ENCODE results near the gene CMSS1. TPM values are rescaled to one million over a fixed set of nuclear protein-coding genes. Genes with fewer than 3 reads are reported as not detected.

Gene CMSS1
- total RNA-seq, 5 donors from 2014 or later (not counting 1 experiment from before 2014, with no cell fraction given): 16.2 to 22.0 (median 18.3) TPM

DNA sequence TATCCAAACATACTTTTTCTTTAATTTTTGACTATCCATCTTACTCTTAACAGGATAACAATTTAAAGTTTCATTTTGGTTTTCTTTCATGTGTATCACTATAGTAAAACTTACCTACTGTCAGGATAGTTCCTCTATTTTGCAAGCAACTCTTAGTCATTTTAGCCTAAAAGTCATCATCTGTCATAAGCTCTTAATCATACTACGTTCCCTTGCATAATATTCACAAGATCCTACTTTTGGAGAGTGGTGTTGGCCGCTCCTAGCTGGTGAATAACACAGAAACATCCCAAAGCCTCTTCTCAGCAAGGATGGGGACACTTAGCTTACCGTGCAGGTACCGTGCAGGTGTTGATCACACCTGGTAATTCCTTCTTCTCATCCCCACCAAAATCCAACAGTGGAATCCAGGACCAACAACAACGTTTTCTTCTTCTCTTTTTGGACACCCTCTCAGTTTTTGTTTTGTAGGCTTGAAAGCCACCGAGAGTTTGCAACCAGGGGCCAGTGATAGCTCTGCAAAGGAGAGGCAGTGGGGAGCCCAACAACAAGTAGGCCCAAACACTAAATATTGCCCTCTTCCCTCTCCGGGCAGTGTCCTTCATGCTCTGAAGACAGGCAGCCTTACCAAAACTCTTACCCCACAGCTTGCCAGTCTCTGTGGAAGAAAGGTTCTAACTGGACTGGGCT lies 296.2 kb downstream of the CMSS1 start:
- no peak for DNase-seq
- ChIA-PET CTCF (interaction anchor here in 1 of 2 donors (0.6 kb wide), 2 partner anchors 268 to 275 kb away, joined by 3 read pairs; no protein-coding TSS in a partner anchor), POLR2A (no interaction called here)
- Mint-ChIP-seq H3K4me1 (no peaks in the 10 kb centered on the region), H3K27me3 (no peaks in the 10 kb centered on the region), H3K4me3 (no peak overlapping the region), H3K27ac (no peak overlapping the region), H3K36me3 (peaks cover 20% of the 10 kb centered on the region), H3K9me3 (no peaks in the 10 kb centered on the region)
- no peak overlapping the region for H3K4me3 ChIP-seq (ENCODE audit: control insufficient read depth in 1 of 2, extremely low read depth in 1 of 2, low read length in 1 of 2)
- H3K9me3 ChIP-seq: no peaks in the 10 kb centered on the region
- no peaks in the 10 kb centered on the region for H3K4me1 ChIP-seq (ENCODE audit: control insufficient read depth in 1 of 2, extremely low read depth in 1 of 2, insufficient read depth in 2 of 2, low read length in 2 of 2)
- 85% methylated on average over 7 of the region's 7 CpGs for WGBS (ENCODE audit: insufficient coverage)
- no peaks in the 10 kb centered on the region for H3K27me3 ChIP-seq (replicated peaks in 1 of 2; ENCODE audit: control insufficient read depth in 2 of 2, extremely low read depth in 1 of 2, insufficient read depth in 2 of 2, low read length in 1 of 2)
- no peak overlapping the region for H3K27ac ChIP-seq (ENCODE audit: low read length)
- no peaks in the 10 kb centered on the region for H3K36me3 ChIP-seq (ENCODE audit: control insufficient read depth in 2 of 2, extremely low read depth in 1 of 2, insufficient read depth in 1 of 2, low read length in 1 of 2)
- ATAC-seq (replicated peaks in 1 of 4): no peak

DNA sequence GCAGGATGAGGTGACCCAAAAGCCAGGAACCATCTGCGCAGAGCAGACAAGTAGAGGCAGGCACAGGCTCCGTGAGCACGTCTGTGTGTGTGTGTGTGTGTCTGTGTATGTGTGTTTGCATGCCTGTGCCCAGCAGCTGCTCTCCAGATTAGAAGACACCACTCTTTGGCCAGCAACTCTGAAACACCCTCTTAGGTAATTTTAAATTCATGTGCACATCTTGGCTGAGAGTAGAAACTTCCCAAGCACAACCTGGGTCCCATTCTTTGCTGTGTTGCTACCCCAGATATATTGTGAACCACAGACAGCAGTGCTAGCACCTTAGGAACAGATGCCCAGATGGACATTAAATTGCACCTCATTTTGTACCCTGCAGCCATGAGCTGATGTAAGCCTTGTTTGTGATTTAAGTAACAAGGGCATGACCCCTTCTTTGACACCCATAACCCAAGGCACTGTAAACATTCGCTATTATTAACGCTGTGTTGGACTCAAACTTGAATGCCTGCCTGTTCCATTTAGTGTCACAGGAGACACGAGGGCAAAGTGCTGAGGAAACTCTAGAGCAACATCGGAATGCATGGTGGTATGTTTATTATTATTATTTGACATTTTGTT lies 296.9 kb downstream of the CMSS1 start, which contains the start of gene FILIP1L:
Gene FILIP1L (minus strand): TSS at position 89 of the 618 bp plus-strand sequence.
- Mint-ChIP-seq H3K36me3 (peaks cover 20% of the 10 kb centered on the region), H3K4me3 (no peak within 1 kb of the TSS), H3K27ac (no peak within 1 kb of the TSS), H3K4me1 (no peaks in the 10 kb centered on the region), H3K27me3 (no peaks in the 10 kb centered on the region), H3K9me3 (no peaks in the 10 kb centered on the region)
- Histone ChIP-seq H3K27me3 (replicated peaks in 1 of 2; ENCODE audit: control insufficient read depth in 2 of 2, extremely low read depth in 1 of 2, insufficient read depth in 2 of 2, low read length in 1 of 2) (no peaks in the 10 kb centered on the region), H3K4me3 (ENCODE audit: control insufficient read depth in 1 of 2, extremely low read depth in 1 of 2, low read length in 1 of 2) (no peak within 1 kb of the TSS), H3K27ac (ENCODE audit: low read length) (no peak within 1 kb of the TSS), H3K4me1 (ENCODE audit: control insufficient read depth in 1 of 2, extremely low read depth in 1 of 2, insufficient read depth in 2 of 2, low read length in 2 of 2) (no peaks in the 10 kb centered on the region), H3K9me3 (no peaks in the 10 kb centered on the region), H3K36me3 (ENCODE audit: control insufficient read depth in 2 of 2, extremely low read depth in 1 of 2, insufficient read depth in 1 of 2, low read length in 1 of 2) (no peaks in the 10 kb centered on the region)
- ATAC-seq (replicated peaks in 1 of 4): no peak
- DNase-seq: no peak
- ChIA-PET CTCF (no interaction called here), POLR2A (no interaction called here)
- 94% methylated on average over 3 of the region's 7 CpGs for WGBS (ENCODE audit: insufficient coverage)

DNA sequence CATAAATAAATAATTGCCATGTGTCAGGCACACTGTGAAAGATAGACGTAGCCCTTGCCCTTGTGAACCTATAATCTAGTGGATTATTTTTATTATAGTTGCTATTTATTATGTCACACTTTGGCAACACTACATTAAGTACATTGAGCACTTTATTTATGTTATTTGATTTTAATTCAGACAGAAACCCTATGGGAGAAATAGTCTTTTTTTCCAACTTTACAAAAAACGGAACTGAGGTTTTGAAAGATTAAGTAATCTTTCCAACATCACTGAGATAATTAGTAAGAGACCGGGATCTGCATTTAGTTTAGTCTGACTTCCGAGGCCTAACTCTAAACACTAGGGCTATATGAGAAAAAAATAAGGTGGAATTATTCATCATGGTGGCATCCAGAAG lies 299.4 kb downstream of the CMSS1 start:
- H3K4me3 ChIP-seq (ENCODE audit: control insufficient read depth in 1 of 2, extremely low read depth in 1 of 2, low read length in 1 of 2): no peak overlapping the region
- H3K27ac ChIP-seq (ENCODE audit: low read length): no peak overlapping the region
- no peaks in the 10 kb centered on the region for H3K9me3 ChIP-seq
- DNase-seq: no peak
- no peak overlapping the region for H3K27ac Mint-ChIP-seq
- POLR2A ChIA-PET: no interaction called here
- CTCF ChIA-PET: no interaction called here
- H3K4me1 Mint-ChIP-seq: no peaks in the 10 kb centered on the region
- ATAC-seq (replicated peaks in 1 of 4): no peak
- no peaks in the 10 kb centered on the region for H3K9me3 Mint-ChIP-seq
- H3K27me3 ChIP-seq (replicated peaks in 1 of 2; ENCODE audit: control insufficient read depth in 2 of 2, extremely low read depth in 1 of 2, insufficient read depth in 2 of 2, low read length in 1 of 2): no peaks in the 10 kb centered on the region
- no peaks in the 10 kb centered on the region for H3K36me3 ChIP-seq (ENCODE audit: control insufficient read depth in 2 of 2, extremely low read depth in 1 of 2, insufficient read depth in 1 of 2, low read length in 1 of 2)
- peaks cover 20% of the 10 kb centered on the region for H3K36me3 Mint-ChIP-seq
- H3K4me1 ChIP-seq (ENCODE audit: control insufficient read depth in 1 of 2, extremely low read depth in 1 of 2, insufficient read depth in 2 of 2, low read length in 2 of 2): no peaks in the 10 kb centered on the region
- H3K4me3 Mint-ChIP-seq: no peak overlapping the region
- WGBS (ENCODE audit: insufficient coverage): no CpG with 5 or more reads among the region's 4 CpGs
- no peaks in the 10 kb centered on the region for H3K27me3 Mint-ChIP-seq

DNA sequence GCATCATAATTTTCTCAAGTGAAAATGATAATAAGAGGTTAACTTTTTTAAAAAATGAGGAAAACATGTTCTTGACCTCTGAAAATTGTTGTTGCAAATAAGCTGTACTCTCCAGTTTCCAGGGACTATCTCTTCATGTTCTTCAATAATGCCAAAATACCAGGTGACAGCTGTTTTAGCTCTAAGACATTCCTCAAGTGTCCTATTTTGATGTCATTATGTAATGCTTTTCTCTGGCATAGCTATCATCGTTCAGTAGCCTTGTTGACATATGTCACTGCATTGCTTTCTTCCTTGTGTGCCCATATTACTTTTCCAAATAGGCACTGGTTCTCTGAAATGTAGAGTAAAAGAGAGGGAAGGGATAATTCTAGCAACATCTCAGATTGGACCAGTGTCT lies 302.4 kb downstream of the CMSS1 start:
- Mint-ChIP-seq H3K9me3 (no peaks in the 10 kb centered on the region), H3K27me3 (no peaks in the 10 kb centered on the region), H3K36me3 (peaks cover 18% of the 10 kb centered on the region), H3K27ac (no peak overlapping the region), H3K4me3 (no peak overlapping the region), H3K4me1 (no peaks in the 10 kb centered on the region)
- ATAC-seq (replicated peaks in 1 of 4): no peak
- H3K9me3 ChIP-seq: no peaks in the 10 kb centered on the region
- CTCF ChIA-PET: no interaction called here
- H3K4me1 ChIP-seq (ENCODE audit: control insufficient read depth in 1 of 2, extremely low read depth in 1 of 2, insufficient read depth in 2 of 2, low read length in 2 of 2): no peaks in the 10 kb centered on the region
- POLR2A ChIA-PET: no interaction called here
- no peak for DNase-seq
- WGBS (ENCODE audit: insufficient coverage): no CpG with 5 or more reads among the region's 1 CpG
- no peaks in the 10 kb centered on the region for H3K27me3 ChIP-seq (replicated peaks in 1 of 2; ENCODE audit: control insufficient read depth in 2 of 2, extremely low read depth in 1 of 2, insufficient read depth in 2 of 2, low read length in 1 of 2)
- no peak overlapping the region for H3K4me3 ChIP-seq (ENCODE audit: control insufficient read depth in 1 of 2, extremely low read depth in 1 of 2, low read length in 1 of 2)
- H3K27ac ChIP-seq (ENCODE audit: low read length): no peak overlapping the region
- H3K36me3 ChIP-seq (ENCODE audit: control insufficient read depth in 2 of 2, extremely low read depth in 1 of 2, insufficient read depth in 1 of 2, low read length in 1 of 2): no peaks in the 10 kb centered on the region

DNA sequence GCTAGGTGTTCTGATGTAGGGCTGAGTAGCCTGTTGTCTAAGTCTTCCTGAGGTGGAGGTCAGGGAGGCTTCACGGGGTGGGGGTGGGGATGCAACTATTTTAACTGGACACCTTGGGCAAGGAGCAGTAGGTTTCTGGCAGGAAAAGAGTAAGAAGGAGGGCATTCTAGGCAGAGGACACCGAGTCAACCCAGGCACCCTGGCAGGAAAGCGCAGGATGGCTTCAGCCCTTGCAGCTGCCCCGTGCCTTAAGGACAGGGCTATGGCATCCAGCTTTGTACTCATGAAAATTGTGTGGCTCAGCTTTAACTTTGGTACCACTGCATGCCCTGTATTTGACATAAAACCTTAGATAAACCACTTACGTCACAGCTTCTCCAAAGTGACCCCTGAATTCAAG lies 303.0 kb downstream of the CMSS1 start:
- ATAC-seq (replicated peaks in 1 of 4): no peak
- CTCF ChIA-PET: no interaction called here
- Mint-ChIP-seq H3K36me3 (peaks cover 20% of the 10 kb centered on the region), H3K4me1 (no peaks in the 10 kb centered on the region), H3K27ac (no peak overlapping the region), H3K27me3 (no peaks in the 10 kb centered on the region), H3K9me3 (no peaks in the 10 kb centered on the region), H3K4me3 (no peak overlapping the region)
- Histone ChIP-seq H3K4me1 (ENCODE audit: control insufficient read depth in 1 of 2, extremely low read depth in 1 of 2, insufficient read depth in 2 of 2, low read length in 2 of 2) (no peaks in the 10 kb centered on the region), H3K27ac (ENCODE audit: low read length) (no peak overlapping the region), H3K27me3 (replicated peaks in 1 of 2; ENCODE audit: control insufficient read depth in 2 of 2, extremely low read depth in 1 of 2, insufficient read depth in 2 of 2, low read length in 1 of 2) (no peaks in the 10 kb centered on the region), H3K9me3 (no peaks in the 10 kb centered on the region), H3K4me3 (ENCODE audit: control insufficient read depth in 1 of 2, extremely low read depth in 1 of 2, low read length in 1 of 2) (no peak overlapping the region), H3K36me3 (ENCODE audit: control insufficient read depth in 2 of 2, extremely low read depth in 1 of 2, insufficient read depth in 1 of 2, low read length in 1 of 2) (no peaks in the 10 kb centered on the region)
- 90% methylated on average over 5 of the region's 5 CpGs for WGBS (ENCODE audit: insufficient coverage)
- POLR2A ChIA-PET: no interaction called here
- DNase-seq: no peak

DNA sequence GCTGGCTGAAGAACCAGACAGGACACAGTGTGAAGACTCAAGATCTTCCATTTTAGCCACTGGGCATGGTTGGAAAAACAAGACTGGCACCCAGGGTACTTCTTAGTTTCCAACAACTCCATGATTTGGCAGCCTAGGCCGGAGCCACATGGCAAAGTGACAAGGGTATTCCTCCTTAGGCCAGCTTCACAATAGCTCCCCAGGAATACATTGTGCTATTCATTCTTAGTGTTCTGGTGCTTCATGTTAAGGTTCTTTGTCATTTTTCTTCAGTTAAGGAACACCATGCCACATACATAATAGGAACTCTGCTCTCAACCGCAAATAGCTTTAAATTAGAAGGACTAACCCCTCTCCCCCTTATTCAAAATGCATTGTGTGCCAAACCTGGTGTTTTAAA lies 304.7 kb downstream of the CMSS1 start:
- H3K27ac ChIP-seq (ENCODE audit: low read length): no peak overlapping the region
- ATAC-seq (replicated peaks in 1 of 4) (no peak), DNase-seq (no peak)
- no peaks in the 10 kb centered on the region for H3K9me3 Mint-ChIP-seq
- no peaks in the 10 kb centered on the region for H3K27me3 ChIP-seq (replicated peaks in 1 of 2; ENCODE audit: control insufficient read depth in 2 of 2, extremely low read depth in 1 of 2, insufficient read depth in 2 of 2, low read length in 1 of 2)
- no peak overlapping the region for H3K4me3 ChIP-seq (ENCODE audit: control insufficient read depth in 1 of 2, extremely low read depth in 1 of 2, low read length in 1 of 2)
- ChIA-PET CTCF (no interaction called here), POLR2A (interaction anchor here in 1 of 2 donors (0.6 kb wide), 1 partner anchor 358 kb away, joined by 8 read pairs; no protein-coding TSS in a partner anchor)
- no peaks in the 10 kb centered on the region for H3K4me1 Mint-ChIP-seq
- peaks cover 15% of the 10 kb centered on the region for H3K36me3 Mint-ChIP-seq
- no peak overlapping the region for H3K4me3 Mint-ChIP-seq
- no peaks in the 10 kb centered on the region for H3K9me3 ChIP-seq
- H3K27ac Mint-ChIP-seq: no peak overlapping the region
- no peaks in the 10 kb centered on the region for H3K36me3 ChIP-seq (ENCODE audit: control insufficient read depth in 2 of 2, extremely low read depth in 1 of 2, insufficient read depth in 1 of 2, low read length in 1 of 2)
- no peaks in the 10 kb centered on the region for H3K4me1 ChIP-seq (ENCODE audit: control insufficient read depth in 1 of 2, extremely low read depth in 1 of 2, insufficient read depth in 2 of 2, low read length in 2 of 2)
- WGBS (ENCODE audit: insufficient coverage): 80% methylated on average over 1 of the region's 2 CpGs
- H3K27me3 Mint-ChIP-seq: no peaks in the 10 kb centered on the region
